ENCODE measurements around the gene SULT4A1. TPM values are rescaled to one million over a fixed set of nuclear protein-coding genes. Genes with fewer than 3 reads are reported as not detected.
A peak's percentile ranks its signal among the peaks of the same experiment; 100 is the strongest.

SULT4A1 gene
- total RNA-seq, 1 experiment from 2014 or later, result 15.0 TPM

GRCh38 chr22:43895986-43896645 lies 33.8 kb upstream of the SULT4A1 start:
- H2AFZ ChIP-seq (ENCODE audit: low read length), result no peak overlapping the region
- H3K56ac ChIP-seq (ENCODE audit: insufficient read length, low read depth, low read length), result no peak overlapping the region
- H2BK12ac ChIP-seq (ENCODE audit: insufficient read length, low read depth, low read length), result no peak overlapping the region
- H3K4me1 ChIP-seq (ENCODE audit: insufficient read depth, low read length), result no peaks in the 10 kb centered on the region
- no peak overlapping the region for H4K91ac ChIP-seq (ENCODE audit: insufficient read length, low read depth, low read length)
- Mint-ChIP-seq H3K9me3 (peaks cover 0 to 2% of the 10 kb centered on the region in 2 experiments; a peak in 1 of 5 replicates), H3K27me3 (ENCODE audit: low read depth) (peaks cover 33% of the 10 kb centered on the region), H3K4me1 (peaks cover 0 to 11% of the 10 kb centered on the region in 2 experiments; a peak in 2 of 4 replicates), H3K27ac (no peak overlapping the region; a peak in 1 of 7 replicates), H3K36me3 (ENCODE audit: insufficient read depth in 1 of 3, low read depth in 3 of 3) (no peaks in the 10 kb centered on the region), H3K4me3 (no peak overlapping the region)
- peak; percentile 60 for DNase-seq
- TF ChIP-seq, protein P1, sequence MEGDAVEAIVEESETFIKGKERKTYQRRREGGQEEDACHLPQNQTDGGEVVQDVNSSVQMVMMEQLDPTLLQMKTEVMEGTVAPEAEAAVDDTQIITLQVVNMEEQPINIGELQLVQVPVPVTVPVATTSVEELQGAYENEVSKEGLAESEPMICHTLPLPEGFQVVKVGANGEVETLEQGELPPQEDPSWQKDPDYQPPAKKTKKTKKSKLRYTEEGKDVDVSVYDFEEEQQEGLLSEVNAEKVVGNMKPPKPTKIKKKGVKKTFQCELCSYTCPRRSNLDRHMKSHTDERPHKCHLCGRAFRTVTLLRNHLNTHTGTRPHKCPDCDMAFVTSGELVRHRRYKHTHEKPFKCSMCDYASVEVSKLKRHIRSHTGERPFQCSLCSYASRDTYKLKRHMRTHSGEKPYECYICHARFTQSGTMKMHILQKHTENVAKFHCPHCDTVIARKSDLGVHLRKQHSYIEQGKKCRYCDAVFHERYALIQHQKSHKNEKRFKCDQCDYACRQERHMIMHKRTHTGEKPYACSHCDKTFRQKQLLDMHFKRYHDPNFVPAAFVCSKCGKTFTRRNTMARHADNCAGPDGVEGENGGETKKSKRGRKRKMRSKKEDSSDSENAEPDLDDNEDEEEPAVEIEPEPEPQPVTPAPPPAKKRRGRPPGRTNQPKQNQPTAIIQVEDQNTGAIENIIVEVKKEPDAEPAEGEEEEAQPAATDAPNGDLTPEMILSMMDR (conservative IDR thresholded peaks at IDR 0.05), result peak; percentile 46; the same call in 2 of the 3 replicates
- H2BK20ac ChIP-seq (ENCODE audit: low read depth, low read length, poor library complexity, severe bottlenecking), result no peak overlapping the region
- H3K14ac ChIP-seq (ENCODE audit: insufficient read depth, low read length), result no peak overlapping the region
- H4K20me1 ChIP-seq (ENCODE audit: control insufficient read depth, insufficient read depth, insufficient read length), result no peaks in the 10 kb centered on the region
- no peak overlapping the region for H3K4ac ChIP-seq (ENCODE audit: low read depth, low read length)
- H2BK5ac ChIP-seq (ENCODE audit: insufficient read length, low read length), result no peak overlapping the region
- H3K79me1 ChIP-seq (ENCODE audit: insufficient read depth, low read depth, low read length, poor library complexity, severe bottlenecking), result no peaks in the 10 kb centered on the region
- H3K23ac ChIP-seq (ENCODE audit: insufficient read length, low read depth, low read length), result no peak overlapping the region
- H3K27ac ChIP-seq (ENCODE audit: insufficient read length, low read depth, low read length), result no peak overlapping the region
- no peak overlapping the region for H3K18ac ChIP-seq (ENCODE audit: insufficient read length, low read depth, low read length)
- H3K4me2 ChIP-seq (ENCODE audit: insufficient read depth, insufficient read length, low read length), result no peak overlapping the region
- no peak overlapping the region for H2AK5ac ChIP-seq (ENCODE audit: insufficient read length, low read length)
- H4K5ac ChIP-seq (ENCODE audit: insufficient read length, low read depth, low read length), result no peak overlapping the region
- no peak overlapping the region for H3T11ph ChIP-seq (ENCODE audit: low read length)
- peaks cover 10% of the 10 kb centered on the region for H3K23me2 ChIP-seq (ENCODE audit: insufficient read length, low read depth, low read length, poor library complexity, severe bottlenecking)
- H3K9me3 ChIP-seq (ENCODE audit: control insufficient read depth, low read depth, low read length), result no peaks in the 10 kb centered on the region
- no peak overlapping the region for H4K8ac ChIP-seq (replicated peaks; ENCODE audit: insufficient read length, low read depth, low read length)
- no peak overlapping the region for H2BK120ac ChIP-seq (ENCODE audit: low read depth, low read length, poor library complexity, severe bottlenecking)
- H3K27me3 ChIP-seq (ENCODE audit: insufficient read depth, low read length), result no peaks in the 10 kb centered on the region; the same call in 1 of the 2 replicates
- H2BK15ac ChIP-seq (ENCODE audit: low read depth, low read length), result no peak overlapping the region
- H3K79me2 ChIP-seq (ENCODE audit: insufficient read depth, low read length), result no peaks in the 10 kb centered on the region
- no CpG with 5 or more reads among the region's 11 CpGs for WGBS (ENCODE audit: extremely low coverage, insufficient read length, low lambda C conversion rate)
- H3K9ac ChIP-seq (ENCODE audit: extremely low read depth, insufficient read length, low read length), result no peak overlapping the region

Data from H9 (cell line).